K562 (cell line): ENCODE results near the gene PRR19. TPM values are rescaled to one million over a fixed set of nuclear protein-coding genes. Genes with fewer than 3 reads are reported as not detected.

Source experiments
- ATAC-seq: fragments of 200-7000 bp; cut with Tn5 transposase; 3 replicates; pipeline ENCODE4 v1.9.1; 2020; ENCODE audit warnings: moderate library complexity
- BruUV-seq: library from RNA; stranded (reverse); fragments of 400-500 nt; replicated peaks from 2 replicates; lab custom pipeline; 2021; lab: Mats Ljungman, UMichigan
- CTCF ChIA-PET: fragments of 300-600 bp; formaldehyde crosslinking; extraction: SDS; loops from one replicate; lab custom pipeline; 2021; ENCODE audit warnings: low intra/inter-chr PET ratio; lab: Yijun Ruan, JAX
- POLR2A ChIA-PET: fragments of 300-600, 350-650 bp; sonication (Branson Sonifier 250); formaldehyde crosslinking; extraction: SDS; loops from one replicate; lab custom pipeline; 2021; ENCODE audit warnings: antibody characterized with exemption, inconsistent platforms; lab: Yijun Ruan, JAX
- DNase-seq, 4 experiments: peaks; one replicate each; pipeline versions ENCODE4 v3.0.0 to v3.0.0-alpha.2; 2011 to 2018; ENCODE audit warnings: low spot score in 3 of 4, mixed read lengths in 3 of 4; ENCODE audit errors: extremely low read depth in 1 of 4
- FAIRE-seq: peaks from 2 replicates; lab custom pipeline; 2011; peaks lifted over from hg19 to GRCh38; lab: Jason Lieb, UNC
- H2AFZ ChIP-seq: 2 replicates; pipeline ENCODE4 v1.6.0; 2011; ENCODE audit warnings: low read depth, low read length, control low read depth, inconsistent platforms
- H3K27ac ChIP-seq: fragments of 200-600 bp; 3 replicates; pipeline ENCODE4 v1.8.0; 2011; ENCODE audit warnings: low read depth, mild to moderate bottlenecking, control low read depth, inconsistent platforms, low read length, moderate library complexity, mixed read lengths; ENCODE audit errors: extremely low read depth
- H3K27me3 ChIP-seq, 2 experiments: fragments of 300-600 bp in 1 of 2; 2 replicates in 1 of 2; 3 replicates in 1 of 2; pipeline versions ENCODE4 v1.6.0 to v1.8.0; 2011; ENCODE audit warnings: inconsistent platforms in 2 of 2, low read length in 2 of 2, mild to moderate bottlenecking in 1 of 2, mixed read lengths in 1 of 2, moderate library complexity in 1 of 2; ENCODE audit not compliant: control insufficient read depth in 2 of 2, insufficient read depth in 2 of 2
- H3K36me3 ChIP-seq: fragments of 300-600 bp; 3 replicates; pipeline ENCODE4 v1.8.0; 2011; ENCODE audit warnings: mild to moderate bottlenecking, low read length, inconsistent platforms; ENCODE audit not compliant: control insufficient read depth, insufficient read depth
- H3K4me1 ChIP-seq, 2 experiments: fragments of 200-600 bp in 1 of 2; replicated peaks in 1 of 2; 2 replicates in 1 of 2; 3 replicates in 1 of 2; pipeline versions ENCODE4 v1.5.1 to v1.8.0; 2011; ENCODE audit warnings: inconsistent platforms in 2 of 2, low read length in 2 of 2, mild to moderate bottlenecking in 1 of 2, mixed read lengths in 1 of 2, moderate library complexity in 1 of 2; ENCODE audit not compliant: control insufficient read depth in 2 of 2, insufficient read depth in 2 of 2
- H3K4me2 ChIP-seq: 2 replicates; pipeline ENCODE4 v1.6.1; 2011; ENCODE audit warnings: low read length, control low read depth, inconsistent platforms, mixed read lengths; ENCODE audit not compliant: insufficient read depth
- H3K4me3 ChIP-seq: fragments of 200-600 bp; sonication (generic), shearing (Covaris generic); 2 replicates; pipeline ENCODE4 v1.5.1; 2016; ENCODE audit warnings: control low read depth, inconsistent platforms
- H3K79me2 ChIP-seq: fragments of 200-600 bp; 3 replicates; pipeline ENCODE4 v1.8.0; 2011; ENCODE audit warnings: low read length, inconsistent platforms; ENCODE audit not compliant: control insufficient read depth, insufficient read depth
- H3K9ac ChIP-seq, 2 experiments: 2 replicates each; pipeline versions ENCODE4 v1.6.0 to v1.6.1; 2011; ENCODE audit warnings: low read depth in 2 of 2, low read length in 2 of 2, control low read depth in 1 of 2, inconsistent platforms in 1 of 2, mild to moderate bottlenecking in 1 of 2, mixed read lengths in 1 of 2; ENCODE audit not compliant: insufficient read depth in 1 of 2
- H3K9me1 ChIP-seq: one replicate; pipeline ENCODE4 v1.6.0; 2011; ENCODE audit warnings: inconsistent platforms, mild to moderate bottlenecking, low read length, moderate library complexity; ENCODE audit not compliant: control insufficient read depth, insufficient read depth
- H3K9me3 ChIP-seq: replicated peaks from 2 replicates; pipeline ENCODE4 v1.5.1; 2011; ENCODE audit warnings: low read depth, low read length, inconsistent platforms; ENCODE audit not compliant: control insufficient read depth, insufficient read depth
- H4K20me1 ChIP-seq: replicated peaks from 2 replicates; pipeline ENCODE4 v1.6.1; 2011; ENCODE audit warnings: low read length, inconsistent platforms, mixed read lengths; ENCODE audit not compliant: control insufficient read depth, insufficient read depth
- CHD2 ChIP-seq: IDR thresholded peaks from 2 replicates; pipeline ENCODE4 v1.6.1; 2011; ENCODE audit warnings: low read depth, low read length
- COPS2 ChIP-seq: fragments of 450-650 bp; conservative IDR thresholded peaks from 2 replicates; pipeline ENCODE4 v1.6.1; 2016; ENCODE audit warnings: mild to moderate bottlenecking, moderate library complexity
- ESRRA ChIP-seq: fragments of 450-650 bp; IDR thresholded peaks from 2 replicates; pipeline ENCODE4 v1.6.1; 2014; ENCODE audit warnings: low read depth, mild to moderate bottlenecking, moderate library complexity, borderline replicate concordance
- FOXM1 ChIP-seq, 2 experiments: fragments of 450-650 bp in 1 of 2; sonication (generic) in 1 of 2; formaldehyde crosslinking in 1 of 2; IDR thresholded peaks; 2 replicates each; pipeline versions ENCODE4 v1.6.1 to v1.9.0; 2017 to 2022; ENCODE audit warnings: low read depth in 2 of 2, mild to moderate bottlenecking in 2 of 2, missing genetic modification reagents in 1 of 2, moderate library complexity in 1 of 2
- NR2C2 ChIP-seq, 2 experiments: fragments of 200-800 bp in 1 of 2; sonication (Bioruptor generic) in 1 of 2; sonication (generic) in 1 of 2; formaldehyde crosslinking in 1 of 2; IDR thresholded peaks; 2 replicates each; pipeline versions ENCODE4 v1.6.1 to v1.8.0; 2016 to 2022; ENCODE audit warnings: mild to moderate bottlenecking in 1 of 2, missing compliant biosample characterization in 1 of 2, missing genetic modification characterization in 1 of 2, missing genetic modification reagents in 1 of 2
- POLR2A ChIP-seq: fragments of 450-650 bp; conservative IDR thresholded peaks from 2 replicates; pipeline ENCODE4 v1.6.1; 2016
- RAD21 ChIP-seq, 2 experiments: fragments of 250-450 bp in 1 of 2; fragments of 450-650 bp in 1 of 2; sonication (Bioruptor Pico) in 1 of 2; formaldehyde crosslinking in 1 of 2; IDR thresholded peaks in 1 of 2; conservative IDR thresholded peaks in 1 of 2; 2 replicates each; pipeline versions ENCODE4 v1.4.0 to v1.8.0; 2020 to 2022; ENCODE audit warnings: mild to moderate bottlenecking in 2 of 2, moderate library complexity in 1 of 2
- RBM39 ChIP-seq: fragments of 200-400 bp; formaldehyde crosslinking; optimal IDR thresholded peaks from 2 replicates; pipeline ENCODE3; 2018; ENCODE audit warnings: low read depth, low read length
- SIN3A ChIP-seq, 2 experiments: fragments of 150-350 bp in 1 of 2; IDR thresholded peaks; 2 replicates each; pipeline ENCODE4 v1.6.1; 2011 to 2016; ENCODE audit warnings: borderline replicate concordance in 2 of 2, low read depth in 2 of 2, low read length in 2 of 2, mild to moderate bottlenecking in 2 of 2, moderate library complexity in 2 of 2; ENCODE audit not compliant: control insufficient read depth in 1 of 2
- TEAD4 ChIP-seq, 2 experiments: sonication (generic) in 1 of 2; formaldehyde crosslinking in 1 of 2; IDR thresholded peaks; 2 replicates each; pipeline versions ENCODE4 v1.6.1 to v1.8.0; 2012 to 2022; ENCODE audit warnings: borderline replicate concordance in 1 of 2, inconsistent platforms in 1 of 2, low read length in 1 of 2, mild to moderate bottlenecking in 1 of 2, missing genetic modification reagents in 1 of 2
- ZBED1 ChIP-seq: IDR thresholded peaks from 2 replicates; pipeline ENCODE4 v1.6.1; 2014
- ZKSCAN1 ChIP-seq: fragments of 150-350 bp; IDR thresholded peaks from 2 replicates; pipeline ENCODE4 v1.6.1; 2016; ENCODE audit warnings: low read depth, low read length
- WGBS: fragments of 100-300 bp; shearing (Covaris generic); methylation state at CpG from one replicate; pipeline ENCODE4 v1.1.6; 2016; ENCODE audit warnings: low coverage, mixed read lengths; ENCODE audit not compliant: insufficient coverage; ENCODE audit errors: missing lambda C conversion rate; 5-methylcytosine and 5-hydroxymethylcytosine counted together
- in situ Hi-C: fragments of 300-500 bp; cut with MboI; formaldehyde crosslinking; loops from 4 replicates; pipeline ENCODE4 v1.15.0; 2018; ENCODE audit warnings: inconsistent platforms, mixed read lengths
- intact Hi-C: fragments of 100-400 bp; cut with micrococcal nuclease; formaldehyde crosslinking; loops from 2 replicates; pipeline ENCODE4 v1.14.2; 2022
- polyA plus RNA-seq, 8 experiments: library from polyadenylated mRNA; depleted of rRNA in 4 of 8; stranded (reverse) in 5 of 8; unstranded in 3 of 8; fragments of >200 nt; fragmentation: Nextera tagmentation in 2 of 8; fragmentation: Illumina TruSeq in 1 of 8; extraction: Ambion mirVana in 2 of 8; extraction: Trizol in 1 of 8; gene quantifications; 2 replicates each; pipeline versions ENCODE4 v1.2.1 to v1.2.3, GENCODE V29; 2011 to 2014; ENCODE audit warnings: inconsistent platforms in 1 of 8, missing spikeins in 1 of 8
- total RNA-seq, 7 experiments: library from RNA; depleted of rRNA in 6 of 7; stranded (reverse); fragments of >200 nt in 6 of 7; fragmentation: Illumina TruSeq in 2 of 7; extraction: Trizol in 2 of 7; gene quantifications; 2 replicates each; pipeline versions ENCODE4 v1.2.1 to v1.2.3, GENCODE V29; 2011 to 2021; ENCODE audit warnings: low replicate concordance in 1 of 7
- TF ChIP-seq, protein P1 (sequence below): IDR thresholded peaks from 2 replicates; pipeline ENCODE4 v1.6.1; 2014; ENCODE audit warnings: antibody characterized with exemption
- TF ChIP-seq, protein P2 (sequence below): fragments of 250-450 bp; sonication (Bioruptor Pico); IDR thresholded peaks from 2 replicates; pipeline ENCODE4 v1.8.0; 2021; ENCODE audit warnings: borderline replicate concordance, mild to moderate bottlenecking, moderate library complexity; ENCODE audit not compliant: poor library complexity, severe bottlenecking
- TF ChIP-seq, protein P3 (sequence below): fragments of 450-650 bp; conservative IDR thresholded peaks from 2 replicates; pipeline ENCODE4 v1.6.1; 2016; ENCODE audit warnings: missing genetic modification characterization, low read depth, mild to moderate bottlenecking, control low read depth, missing compliant biosample characterization

PRR19 gene
- total and polyA plus RNA-seq, 9 of the 15 experiments (the other 6 are each of a cell fraction or from before 2014, with no cell fraction given), result 0.10 to 1.6 (median 0.54) TPM

DNA sequence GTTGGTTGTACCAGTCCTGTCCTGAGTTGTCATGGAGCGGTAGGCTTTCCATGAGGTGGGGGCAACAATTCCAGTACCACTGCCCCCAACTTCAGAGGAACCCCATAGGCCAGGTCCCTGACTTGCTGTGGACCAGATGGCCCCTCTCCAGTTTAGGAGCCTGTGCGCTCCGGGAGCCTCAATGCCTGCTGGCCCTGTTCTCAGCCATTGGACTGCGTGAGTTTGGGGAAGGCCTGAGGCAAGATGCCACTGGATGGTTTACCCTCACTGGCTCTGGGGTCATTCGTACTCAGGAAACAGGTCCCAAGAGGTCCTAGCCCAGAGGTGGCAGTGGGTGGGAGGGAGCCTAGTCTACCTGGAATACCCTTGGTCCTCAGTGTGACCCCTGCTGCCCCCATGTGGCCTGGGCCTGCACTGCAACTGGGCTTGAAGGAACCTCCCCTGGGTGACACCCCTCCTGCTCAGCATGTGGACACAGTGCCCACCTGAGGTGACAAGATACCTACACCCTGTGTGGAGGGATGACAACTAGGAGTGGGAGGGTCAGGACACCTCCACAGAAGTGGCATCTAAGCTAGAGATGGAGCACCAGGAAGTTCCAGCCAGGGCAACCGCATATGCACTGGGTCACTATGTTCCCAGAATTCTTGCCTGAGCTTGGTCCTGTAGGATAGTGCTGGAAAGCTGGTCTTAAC is 6.0 kb upstream of the PRR19 start (continued):
- TF ChIP-seq RAD21 (CRISPR knock-in tag; conservative IDR thresholded peaks at IDR 0.05 in 1 of 2, IDR thresholded peaks at IDR 0.05 in 1 of 2) (peak; percentile 38 to 80; a peak in 3 of 4 replicates), POLR2A (peak; percentile 67), COPS2 (no peak), TEAD4 (IDR thresholded peaks at IDR 0.05; ENCODE audit: low read length) (no peak), TEAD4 (CRISPR knock-in tag; IDR thresholded peaks at IDR 0.05; ENCODE audit: borderline replicate concordance) (no peak), ZBED1 (no peak), ESRRA (no peak)
- TF ChIP-seq, protein P1, sequence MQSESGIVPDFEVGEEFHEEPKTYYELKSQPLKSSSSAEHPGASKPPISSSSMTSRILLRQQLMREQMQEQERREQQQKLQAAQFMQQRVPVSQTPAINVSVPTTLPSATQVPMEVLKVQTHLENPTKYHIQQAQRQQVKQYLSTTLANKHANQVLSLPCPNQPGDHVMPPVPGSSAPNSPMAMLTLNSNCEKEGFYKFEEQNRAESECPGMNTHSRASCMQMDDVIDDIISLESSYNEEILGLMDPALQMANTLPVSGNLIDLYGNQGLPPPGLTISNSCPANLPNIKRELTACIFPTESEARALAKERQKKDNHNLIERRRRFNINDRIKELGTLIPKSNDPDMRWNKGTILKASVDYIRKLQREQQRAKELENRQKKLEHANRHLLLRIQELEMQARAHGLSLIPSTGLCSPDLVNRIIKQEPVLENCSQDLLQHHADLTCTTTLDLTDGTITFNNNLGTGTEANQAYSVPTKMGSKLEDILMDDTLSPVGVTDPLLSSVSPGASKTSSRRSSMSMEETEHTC, result no peak

DNA sequence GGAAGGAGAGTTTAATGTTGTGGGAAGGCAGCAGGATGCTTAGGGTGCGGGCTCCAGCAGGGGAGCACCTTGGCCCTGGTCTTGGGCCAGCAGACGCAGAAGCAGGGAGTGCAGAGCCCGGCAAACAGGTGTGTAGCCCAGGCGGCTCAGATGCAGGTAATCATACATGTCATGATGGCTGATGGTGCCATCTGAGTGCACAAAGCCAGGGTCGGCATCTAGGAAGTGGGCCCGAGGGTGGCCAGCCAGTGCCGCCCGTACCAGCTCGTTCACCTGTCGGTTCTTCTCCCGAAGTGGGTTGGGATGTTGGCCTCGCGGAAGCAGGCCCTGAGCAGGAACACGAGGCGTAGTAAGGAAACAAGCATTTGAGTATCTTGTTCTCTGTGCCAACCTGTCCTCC is 4.9 kb upstream of the PRR19 start:
- H3K9me3 ChIP-seq, result no peaks in the 10 kb centered on the region
- DNase-seq (no peak), ATAC-seq (no peak), FAIRE-seq (no peak)
- no peak overlapping the region for H3K4me3 ChIP-seq
- H3K9me1 ChIP-seq, result no peaks in the 10 kb centered on the region
- H3K9ac ChIP-seq, result no peak overlapping the region
- 94% methylated on average over 15 of the region's 15 CpGs for WGBS
- peaks cover 63% of the 10 kb centered on the region; the same call in 2 of the 3 replicates for H3K36me3 ChIP-seq
- H2AFZ ChIP-seq, result no peak overlapping the region
- H3K27me3 ChIP-seq, result no peaks in the 10 kb centered on the region
- no peak overlapping the region for H3K27ac ChIP-seq
- H4K20me1 ChIP-seq, result peaks cover 14% of the 10 kb centered on the region
- peaks cover 9 to 56% of the 10 kb centered on the region in 2 experiments for H3K4me1 ChIP-seq
- in situ Hi-C loops (no loop called here), intact Hi-C loops (loop anchor here (5.0 kb wide), 1 partner anchor 55 kb away; the partner anchor contains the start of gene GSK3A)
- H3K79me2 ChIP-seq, result peaks cover 11% of the 10 kb centered on the region
- no peak overlapping the region for H3K4me2 ChIP-seq
- no TSS peak for BruUV-seq
- ChIA-PET CTCF (interaction anchor here (1.2 kb wide), 1 partner anchor 51 kb away, joined by 4 read pairs; no protein-coding TSS in a partner anchor), POLR2A (interaction anchor here (0.6 kb wide), 1 partner anchor 23 kb away, joined by 3 read pairs; no protein-coding TSS in a partner anchor)
- no peak for TF ChIP-seq ZKSCAN1
- no peak for TF ChIP-seq RBM39
- no peak for TF ChIP-seq SIN3A (IDR thresholded peaks at IDR 0.05; ENCODE audit: borderline replicate concordance in 2 of 2, control insufficient read depth in 1 of 2, low read depth in 2 of 2, low read length in 2 of 2)
- TF ChIP-seq, protein P2, sequence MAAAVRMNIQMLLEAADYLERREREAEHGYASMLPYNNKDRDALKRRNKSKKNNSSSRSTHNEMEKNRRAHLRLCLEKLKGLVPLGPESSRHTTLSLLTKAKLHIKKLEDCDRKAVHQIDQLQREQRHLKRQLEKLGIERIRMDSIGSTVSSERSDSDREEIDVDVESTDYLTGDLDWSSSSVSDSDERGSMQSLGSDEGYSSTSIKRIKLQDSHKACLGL (CRISPR knock-in tag), result no peak
- TF ChIP-seq FOXM1 (IDR thresholded peaks at IDR 0.05; ENCODE audit: low read depth), result no peak
- TF ChIP-seq FOXM1 (CRISPR knock-in tag; IDR thresholded peaks at IDR 0.05; ENCODE audit: low read depth), result no peak
- no peak for TF ChIP-seq CHD2
- TF ChIP-seq, protein P3, sequence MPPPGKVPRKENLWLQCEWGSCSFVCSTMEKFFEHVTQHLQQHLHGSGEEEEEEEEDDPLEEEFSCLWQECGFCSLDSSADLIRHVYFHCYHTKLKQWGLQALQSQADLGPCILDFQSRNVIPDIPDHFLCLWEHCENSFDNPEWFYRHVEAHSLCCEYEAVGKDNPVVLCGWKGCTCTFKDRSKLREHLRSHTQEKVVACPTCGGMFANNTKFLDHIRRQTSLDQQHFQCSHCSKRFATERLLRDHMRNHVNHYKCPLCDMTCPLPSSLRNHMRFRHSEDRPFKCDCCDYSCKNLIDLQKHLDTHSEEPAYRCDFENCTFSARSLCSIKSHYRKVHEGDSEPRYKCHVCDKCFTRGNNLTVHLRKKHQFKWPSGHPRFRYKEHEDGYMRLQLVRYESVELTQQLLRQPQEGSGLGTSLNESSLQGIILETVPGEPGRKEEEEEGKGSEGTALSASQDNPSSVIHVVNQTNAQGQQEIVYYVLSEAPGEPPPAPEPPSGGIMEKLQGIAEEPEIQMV, result no peak
- no peak for TF ChIP-seq NR2C2 (CRISPR knock-in tag; IDR thresholded peaks at IDR 0.05)
- no peak for TF ChIP-seq NR2C2 (tag; IDR thresholded peaks at IDR 0.05)
- no peak for TF ChIP-seq ESRRA
